GM12878 (cell line): ENCODE results near the gene PLPPR2. TPM values are rescaled to one million over a fixed set of nuclear protein-coding genes. Genes with fewer than 3 reads are reported as not detected.

Source experiments
- ATAC-seq: fragments of 200-7000 bp; cut with Tn5 transposase; 3 replicates; pipeline ENCODE4 v1.9.1; 2020; ENCODE audit warnings: mild to moderate bottlenecking, moderate library complexity
- BruUV-seq: library from RNA; stranded (reverse); fragments of 400-500 nt; replicated peaks from 2 replicates; lab custom pipeline; 2021; lab: Mats Ljungman, UMichigan
- CTCF ChIA-PET: fragments of 300-600 bp; sonication (Branson Sonifier 250); formaldehyde crosslinking; extraction: SDS; loops from one replicate; lab custom pipeline; 2021; ENCODE audit warnings: inconsistent platforms; lab: Yijun Ruan, JAX
- POLR2A ChIA-PET: fragments of 350-600 bp; formaldehyde crosslinking; extraction: SDS; loops from one replicate; lab custom pipeline; 2021; ENCODE audit warnings: inconsistent platforms; lab: Charles Lee
- RAD21 ChIA-PET: fragments of 300-600 bp; sonication (Branson Sonifier 250); formaldehyde crosslinking; loops from one replicate; lab custom pipeline; 2023; ENCODE audit warnings: antibody characterized with exemption; ENCODE audit not compliant: unreplicated experiment; lab: Charles Lee
- SMC1A ChIA-PET: fragments of 300-600 bp; sonication (Branson Sonifier 250); formaldehyde crosslinking; loops from one replicate; lab custom pipeline; 2023; ENCODE audit not compliant: unreplicated experiment, uncharacterized antibody; lab: Charles Lee
- DNase-seq: peaks from one replicate; pipeline ENCODE4 v3.0.0-alpha.2; 2011; ENCODE audit warnings: low read depth, low spot score
- FAIRE-seq: peaks from 3 replicates; lab custom pipeline; 2011; peaks lifted over from hg19 to GRCh38; lab: Jason Lieb, UNC
- H2AFZ ChIP-seq: 2 replicates; pipeline ENCODE4 v1.6.0; 2011; ENCODE audit warnings: low read depth, low read length, control low read depth; ENCODE audit not compliant: control insufficient read depth
- H3K27ac ChIP-seq: 2 replicates; pipeline ENCODE4 v1.5.1; 2011; ENCODE audit warnings: control low read depth; ENCODE audit not compliant: control insufficient read depth, insufficient read depth
- H3K27me3 ChIP-seq, 2 experiments: replicated peaks in 1 of 2; 2 replicates each; pipeline versions ENCODE4 v1.6.0 to v1.6.1; 2011; ENCODE audit warnings: low read length in 1 of 2; ENCODE audit not compliant: control insufficient read depth in 2 of 2, insufficient read depth in 2 of 2
- H3K36me3 ChIP-seq, 2 experiments: 2 replicates each; pipeline ENCODE4 v1.5.1; 2011; ENCODE audit warnings: low read length in 1 of 2; ENCODE audit not compliant: control insufficient read depth in 2 of 2, insufficient read depth in 2 of 2
- H3K4me1 ChIP-seq: 2 replicates; pipeline ENCODE4 v1.6.1; 2011; ENCODE audit warnings: mild to moderate bottlenecking, low read length, moderate library complexity, mixed read lengths; ENCODE audit not compliant: control insufficient read depth, insufficient read depth
- H3K4me2 ChIP-seq: 2 replicates; pipeline ENCODE4 v1.6.0; 2011; ENCODE audit warnings: control low read depth; ENCODE audit not compliant: control insufficient read depth, insufficient read depth
- H3K4me3 ChIP-seq: fragments of 200-600 bp; sonication (generic); 2 replicates; pipeline ENCODE4 v1.5.1; 2016
- H3K79me2 ChIP-seq: 2 replicates; pipeline ENCODE4 v1.6.0; 2011; ENCODE audit warnings: low read length; ENCODE audit not compliant: control insufficient read depth, insufficient read depth
- H3K9ac ChIP-seq: 2 replicates; pipeline ENCODE4 v1.8.0; 2011; ENCODE audit warnings: low read length, control low read depth, mixed read lengths; ENCODE audit not compliant: control insufficient read depth, insufficient read depth
- H3K9me3 ChIP-seq: replicated peaks from 3 replicates; pipeline ENCODE4 v1.5.1; 2011; ENCODE audit warnings: mild to moderate bottlenecking, low read length; ENCODE audit not compliant: control insufficient read depth, insufficient read depth
- H4K20me1 ChIP-seq: 2 replicates; pipeline ENCODE4 v1.6.0; 2011; ENCODE audit not compliant: control insufficient read depth, insufficient read depth
- BCL11A ChIP-seq: IDR thresholded peaks from 2 replicates; pipeline ENCODE4 v1.6.1; 2011; ENCODE audit warnings: low read depth, low read length
- BMI1 ChIP-seq: fragments of 450-650 bp; IDR thresholded peaks from 2 replicates; pipeline ENCODE4 v1.6.1; 2016; ENCODE audit warnings: mild to moderate bottlenecking, moderate library complexity, borderline replicate concordance
- CBX3 ChIP-seq: fragments of 200-600 bp; sonication (generic); IDR thresholded peaks from 2 replicates; pipeline ENCODE4 v1.6.1; 2016; ENCODE audit warnings: low read depth, borderline replicate concordance
- E2F8 ChIP-seq: fragments of 450-650 bp; IDR thresholded peaks from 2 replicates; pipeline ENCODE4 v1.6.1; 2018; ENCODE audit warnings: mild to moderate bottlenecking, low read depth, moderate library complexity; ENCODE audit not compliant: partially characterized antibody
- FOXM1 ChIP-seq: IDR thresholded peaks from 2 replicates; pipeline ENCODE4 v1.6.1; 2012; ENCODE audit warnings: low read depth, mild to moderate bottlenecking, inconsistent platforms, low read length, moderate library complexity
- IKZF1 ChIP-seq: fragments of 450-650 bp; conservative IDR thresholded peaks from 2 replicates; pipeline ENCODE4 v1.6.1; 2017; ENCODE audit warnings: antibody characterized with exemption, mild to moderate bottlenecking
- MYB ChIP-seq: fragments of 150-350 bp; IDR thresholded peaks from 2 replicates; pipeline ENCODE4 v1.6.1; 2014; ENCODE audit warnings: mild to moderate bottlenecking, low read depth, low read length, borderline replicate concordance
- NFXL1 ChIP-seq: fragments of 450-650 bp; IDR thresholded peaks from 2 replicates; pipeline ENCODE4 v1.6.1; 2017; ENCODE audit warnings: antibody characterized with exemption, mild to moderate bottlenecking, borderline replicate concordance
- POLR2A ChIP-seq: IDR thresholded peaks from 2 replicates; pipeline ENCODE4 v1.6.1; 2011; ENCODE audit warnings: low read depth, mild to moderate bottlenecking, low read length
- POLR2AphosphoS2 ChIP-seq: IDR thresholded peaks from 2 replicates; pipeline ENCODE4 v1.6.1; 2011; ENCODE audit warnings: low read depth, mild to moderate bottlenecking, low read length, improper control_type of control experiment, moderate library complexity
- SREBF2 ChIP-seq: IDR thresholded peaks from 2 replicates; pipeline ENCODE4 v1.6.1; 2012; ENCODE audit warnings: mild to moderate bottlenecking, low read length
- TBL1XR1 ChIP-seq: IDR thresholded peaks from 2 replicates; pipeline ENCODE4 v1.6.1; 2012; ENCODE audit warnings: low read depth, low read length, improper control_type of control experiment
- ZBTB33 ChIP-seq: fragments of 450-650 bp; IDR thresholded peaks from 2 replicates; pipeline ENCODE4 v1.6.1; 2017; ENCODE audit warnings: mild to moderate bottlenecking
- whole genome bisulfite sequencing: methylation state at CpG from one replicate; pipeline ENCODE4 v1.1.6; 2016; ENCODE audit warnings: low lambda C conversion rate; ENCODE audit not compliant: insufficient replicate concordance, insufficient coverage; ENCODE audit errors: missing lambda C conversion rate; 5-methylcytosine and 5-hydroxymethylcytosine counted together
- in situ Hi-C: fragments of 300-500 bp; cut with MboI; formaldehyde crosslinking; loops from 9 replicates; pipeline ENCODE4 v1.14.3; 2018; ENCODE audit warnings: mixed read lengths
- intact Hi-C: fragments of 100-400 bp; cut with micrococcal nuclease; formaldehyde crosslinking; loops from one replicate; pipeline ENCODE4 v1.14.2; 2022; ENCODE audit not compliant: unreplicated experiment
- polyA plus RNA-seq, 11 experiments: library from polyadenylated mRNA; depleted of rRNA in 4 of 11; unstranded in 6 of 11; stranded (reverse) in 5 of 11; fragments of >200 nt; fragmentation: Nextera tagmentation in 4 of 11; fragmentation: Illumina TruSeq in 1 of 11; extraction: Ambion mirVana in 4 of 11; extraction: Trizol in 1 of 11; gene quantifications; 1 replicate in 1 of 11; 2 replicates in 10 of 11; pipeline versions ENCODE4 v1.2.1 to v1.2.3, GENCODE V29; 2011 to 2016; ENCODE audit warnings: inconsistent platforms in 2 of 11, missing spikeins in 2 of 11, low read depth in 1 of 11
- total RNA-seq, 4 experiments: library from RNA; depleted of rRNA in 3 of 4; stranded (reverse); fragments of >200 nt in 3 of 4; fragmentation: Illumina TruSeq in 1 of 4; extraction: Trizol in 1 of 4; gene quantifications; 2 replicates each; pipeline versions ENCODE4 v1.2.1 to v1.2.3, GENCODE V29; 2013 to 2021

PLPPR2 gene
- total and polyA plus RNA-seq, 10 of the 15 experiments (the other 5 are each of a cell fraction or from before 2014, with no cell fraction given) = 0.09 to 2.8 (median 0.70) TPM

- Histone ChIP-seq H3K9ac (no peak overlapping the region), H3K27me3 (no peaks in the 10 kb centered on the region), H3K9me3 (no peaks in the 10 kb centered on the region), H3K36me3 (no peaks in the 10 kb centered on the region; a peak in 1 of 4 replicates), H3K4me2 (no peak overlapping the region), H3K79me2 (peaks cover 10% of the 10 kb centered on the region), H4K20me1 (no peaks in the 10 kb centered on the region), H3K27ac (no peak overlapping the region), H3K4me1 (peaks cover 14% of the 10 kb centered on the region), H3K4me3 (no peak overlapping the region), H2AFZ (no peak overlapping the region)
- no peak for DNase-seq
- ATAC-seq = no peak
- ChIA-PET RAD21 (no interaction called here), POLR2A (no interaction called here), CTCF (no interaction called here), SMC1A (no interaction called here)
- TF ChIP-seq POLR2A (no peak), CBX3 (no peak), BMI1 (no peak), BCL11A (no peak), IKZF1 (no peak), POLR2AphosphoS2 (no peak), NFXL1 (no peak), TBL1XR1 (no peak), E2F8 (no peak), MYB (no peak), ZBTB33 (no peak), SREBF2 (no peak), FOXM1 (no peak)
- WGBS = 52% methylated on average over 3 of the region's 3 CpGs
- FAIRE-seq = no peak
- intact Hi-C loops (no loop called here), in situ Hi-C loops (no loop called here)
- BruUV-seq = no TSS peak
Measured at GRCh38 chr19:11342429-11342828, 12.8 kb upstream of the PLPPR2 start.
